Renal cortex interstitium (tissue), 11 donors: ENCODE data around the gene POLD2. TPM values are rescaled to one million over a fixed set of nuclear protein-coding genes. Genes with fewer than 3 reads are reported as not detected.

Experiments
- DNase-seq, 11 donors: peaks; one replicate each; pipeline ENCODE4 v3.0.0-alpha.2; 2013; ENCODE audit warnings: low read depth in 9 of 11, low spot score in 4 of 11; ENCODE audit errors: extremely low read depth in 1 of 11
- polyA plus RNA-seq, 3 donors: library from polyadenylated mRNA; unstranded; fragments of 120-200 nt; gene quantifications; one replicate each; pipeline ENCODE4 v1.2.1, GENCODE V29; 2013; ENCODE audit not compliant: insufficient read length in 3 of 3

The POLD2 gene
- polyA plus RNA-seq, 3 donors: 107 to 137 (median 110) TPM

- no peak for DNase-seq
Observed at GRCh38 chr7:44097064-44097932, 26.1 kb downstream of the POLD2 start.

- DNase-seq: no peak
Observed at GRCh38 chr7:44096326-44096881, 26.9 kb downstream of the POLD2 start.

DNA sequence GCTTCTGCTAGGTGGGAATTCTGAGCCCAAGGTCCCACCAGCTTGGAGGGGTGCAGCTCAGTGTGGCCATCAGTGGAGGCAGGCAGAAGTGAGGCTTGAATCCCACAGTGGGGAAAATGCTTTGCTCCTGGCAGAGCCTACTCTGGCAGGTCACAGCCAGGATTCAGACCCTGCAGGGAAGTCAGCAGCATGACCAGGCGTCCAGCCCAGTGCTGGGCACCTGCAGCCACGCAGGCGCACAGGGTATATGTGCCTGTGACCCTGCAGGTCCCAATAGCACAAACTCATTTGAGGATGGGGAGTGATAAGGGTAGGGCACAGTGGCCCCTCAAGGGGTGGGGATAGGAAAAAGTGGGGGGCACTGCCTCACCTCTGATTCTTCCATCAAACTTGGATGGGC, 27.6 kb downstream of the POLD2 start:
- no peak for DNase-seq

DNA sequence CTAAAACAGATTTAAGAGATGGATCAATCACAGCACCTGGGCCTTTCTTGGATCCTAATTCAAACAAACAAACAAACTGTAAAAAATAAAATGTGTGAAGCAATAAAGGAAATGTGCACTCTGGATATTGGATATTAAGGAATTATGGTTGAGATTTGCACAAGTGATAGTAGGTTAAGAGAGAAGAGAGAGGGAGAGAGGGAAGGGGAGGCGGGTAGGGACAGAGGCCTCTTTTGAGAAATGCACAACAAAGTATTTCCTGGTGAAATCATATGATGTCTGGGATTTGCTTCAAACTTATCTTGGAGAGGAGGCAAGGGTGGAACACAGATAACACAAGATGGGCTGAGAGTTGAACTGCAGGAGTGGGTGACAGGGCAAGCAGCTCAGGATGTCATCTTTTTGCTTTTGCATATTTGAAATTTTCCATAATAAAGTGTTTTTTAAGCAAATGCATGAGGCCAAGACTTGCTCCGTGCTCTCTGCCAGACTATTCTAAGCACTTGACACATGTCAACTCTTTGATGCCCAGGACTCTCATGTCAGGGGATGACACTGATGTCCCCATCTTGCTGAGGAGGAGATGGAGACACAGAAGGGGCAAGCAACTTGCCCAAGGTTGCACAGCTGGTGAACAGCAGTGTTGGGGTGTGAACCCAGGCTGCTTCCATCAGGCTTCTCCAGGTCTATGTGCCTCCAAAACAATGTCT, 28.3 kb downstream of the POLD2 start:
- DNase-seq: no peak

DNA sequence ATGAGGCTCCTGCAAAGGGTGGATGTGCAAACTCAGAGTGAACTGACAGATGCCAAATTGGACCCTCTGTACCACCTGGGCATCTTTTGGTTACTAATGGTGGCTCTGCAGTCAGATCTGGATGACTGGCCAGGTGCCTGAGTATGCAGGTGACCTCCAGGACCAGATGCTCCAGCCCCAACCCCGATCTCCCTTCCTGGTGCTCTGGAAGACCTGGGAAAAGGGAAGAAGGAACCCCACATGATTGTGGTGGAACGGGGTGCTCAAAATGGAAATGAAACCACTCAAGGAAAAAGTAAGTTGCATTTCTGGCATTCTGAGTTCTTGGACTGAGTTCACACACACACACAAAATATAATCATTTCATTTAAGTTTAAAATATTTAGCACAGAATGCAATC, 29.0 kb downstream of the POLD2 start:
- no peak for DNase-seq

DNA sequence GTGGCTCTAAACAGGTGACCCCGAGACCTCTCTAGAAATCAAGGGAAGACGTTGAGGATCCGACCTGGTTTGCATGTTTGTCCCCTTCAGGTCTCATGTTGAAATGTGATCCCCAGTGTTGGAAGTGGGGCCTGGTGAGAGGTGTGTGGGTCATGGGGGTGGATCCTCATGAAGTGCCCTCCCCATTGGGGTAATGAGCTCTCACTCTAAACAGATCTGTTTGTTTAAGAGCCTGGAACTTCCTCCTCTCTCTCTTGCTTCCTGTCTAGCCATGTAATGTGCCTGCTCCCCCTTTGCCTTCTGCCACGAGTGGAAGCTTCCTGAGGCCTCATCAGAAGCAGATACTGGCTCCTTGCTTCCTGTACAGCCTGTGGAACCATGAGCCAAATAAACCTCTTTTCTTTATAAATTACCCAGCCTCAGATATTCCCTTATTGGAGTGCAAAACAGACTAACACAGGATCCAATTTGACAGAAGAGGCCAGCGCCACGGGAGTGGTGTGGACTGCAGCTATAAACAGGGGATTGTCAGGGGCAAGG, 30.2 kb downstream of the POLD2 start:
- no peak for DNase-seq

- DNase-seq: no peak
Observed at GRCh38 chr7:44087911-44088838, 35.2 kb downstream of the POLD2 start.

- DNase-seq: no peak
Observed at GRCh38 chr7:44086627-44087026, 36.7 kb downstream of the POLD2 start.

- no peak for DNase-seq
Observed at GRCh38 chr7:44085546-44085945, 37.8 kb downstream of the POLD2 start.

DNA sequence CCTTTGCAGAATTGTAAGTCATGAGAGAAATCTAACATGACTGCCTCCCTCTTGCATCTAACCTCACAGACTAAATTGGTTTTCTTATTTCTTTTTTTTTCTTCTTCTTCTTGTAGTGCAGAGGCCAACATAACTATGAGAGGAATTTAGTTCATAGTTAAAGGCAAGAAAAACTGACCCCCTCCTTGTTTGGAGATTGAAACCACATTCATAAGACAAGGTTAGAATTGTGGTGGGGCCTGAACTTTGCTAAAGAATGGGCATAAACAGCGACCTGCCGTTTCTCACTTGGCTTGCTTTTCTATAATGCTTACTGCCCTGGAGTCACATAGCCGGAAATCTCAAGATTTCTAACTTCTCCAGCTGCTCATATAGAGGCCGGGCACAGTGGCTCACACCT, 38.6 kb downstream of the POLD2 start:
- no peak for DNase-seq

- no peak for DNase-seq
Observed at GRCh38 chr7:44083796-44084195, 39.6 kb downstream of the POLD2 start.

GRCh38 chr7:44082541-44083207, 40.7 kb downstream of the POLD2 start:
- peak; percentile 81 to 99 (median 96) for DNase-seq

DNA sequence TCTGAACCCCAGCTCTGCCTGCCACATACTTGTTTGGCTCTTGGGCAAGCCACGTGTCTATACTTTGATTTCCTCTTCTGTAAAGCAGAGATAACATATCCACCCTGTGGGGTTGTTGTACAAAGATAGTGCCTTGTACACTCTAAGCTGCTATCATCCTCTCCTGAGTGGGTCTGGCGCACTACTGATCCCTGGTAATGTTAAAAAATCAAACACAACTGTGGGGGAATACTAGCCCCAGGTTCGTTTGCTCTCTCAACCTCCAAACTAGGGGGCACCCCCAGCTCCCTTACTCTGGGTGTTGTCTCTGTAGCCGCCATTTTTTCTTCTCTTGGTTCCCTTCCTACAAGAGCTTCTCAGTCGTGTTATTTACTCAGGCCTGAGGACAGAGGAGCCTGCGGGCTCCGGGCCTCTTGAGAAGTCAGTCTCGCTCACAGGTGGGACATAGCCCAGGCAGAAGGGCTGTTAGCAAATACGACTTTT, 42.0 kb downstream of the POLD2 start:
- no peak for DNase-seq

DNA sequence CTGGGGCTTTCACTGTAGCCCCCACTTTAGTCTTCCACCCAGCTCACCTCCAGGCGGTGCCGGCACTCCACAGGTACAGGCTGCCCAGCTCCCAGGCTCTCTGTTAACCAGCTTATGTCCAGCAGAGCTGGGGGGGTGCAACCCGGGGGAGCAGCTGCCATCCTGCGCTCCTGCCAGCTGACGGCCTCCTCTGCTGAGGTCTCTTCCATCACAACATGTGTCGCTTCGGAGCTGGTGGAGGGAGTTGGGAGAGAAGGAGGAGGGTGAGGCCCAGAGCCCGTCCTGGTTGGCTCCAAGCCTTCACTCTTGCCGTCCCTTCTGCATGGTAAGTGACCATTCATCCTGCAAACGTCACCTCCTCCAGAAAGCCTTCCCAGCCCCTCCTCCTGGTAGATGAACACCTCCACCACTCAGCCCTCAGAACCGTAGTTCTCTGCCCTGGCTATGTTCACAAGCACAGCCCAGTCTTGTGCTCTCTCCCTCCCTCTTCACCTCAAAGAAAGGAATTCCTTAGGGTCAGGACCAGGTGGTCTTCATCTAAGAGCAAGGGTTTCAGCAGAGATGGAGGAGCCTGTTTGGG, 42.6 kb downstream of the POLD2 start:
- DNase-seq: no peak

DNA sequence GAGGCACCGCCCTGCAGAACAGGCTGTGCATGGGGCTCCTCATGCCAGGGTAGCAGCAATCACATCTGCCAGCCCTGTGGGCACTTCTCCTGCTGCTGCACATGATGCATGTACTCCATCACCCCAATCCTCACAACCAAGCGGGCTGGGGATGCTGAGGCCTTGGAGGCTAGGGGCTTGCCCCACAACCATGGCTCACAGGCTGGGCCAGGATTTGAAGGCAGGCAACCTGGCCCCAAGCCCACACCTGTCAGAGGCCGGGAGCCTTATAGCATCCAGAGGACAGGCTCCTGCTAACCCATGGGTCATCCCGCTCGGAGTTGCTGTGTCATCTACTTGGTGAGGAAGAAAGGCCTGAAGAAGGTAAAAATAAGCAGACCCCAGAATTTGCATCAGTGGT, 43.2 kb downstream of the POLD2 start:
- no peak for DNase-seq

- DNase-seq: no peak
Observed at GRCh38 chr7:44079331-44080021, 43.9 kb downstream of the POLD2 start.

DNA sequence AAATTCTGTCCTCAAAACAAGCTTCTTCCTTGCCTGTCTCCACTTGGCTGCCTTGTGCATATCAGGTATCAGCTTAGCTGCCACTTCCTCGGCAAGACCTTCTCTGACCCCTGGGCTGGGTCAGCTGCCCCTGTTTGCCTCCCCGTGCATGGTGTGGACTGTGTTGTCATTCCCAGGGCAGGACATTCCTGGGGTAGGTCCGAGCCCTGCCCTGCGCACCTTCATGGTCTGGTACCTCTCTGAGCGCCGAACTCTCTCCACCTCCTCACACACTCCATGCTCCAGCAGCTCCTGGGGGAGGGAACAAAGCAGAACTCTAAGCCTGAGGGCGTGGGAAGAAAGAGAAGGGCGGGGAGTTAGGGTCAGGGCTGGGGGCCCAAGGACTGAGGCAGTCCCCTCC, 44.8 kb downstream of the POLD2 start:
- DNase-seq: peak in 5 of 11 donors; percentile 42 to 67 (median 51)
